NCI-H1436 (cell line): ENCODE measurements around the gene FARP2.

Experiments used
- DNase-seq: peaks from one replicate; lab custom pipeline; 2025; lab: John Stamatoyannopoulos, UW

FARP2 gene

GRCh38 chr2:241459520-241459919 is 103.4 kb downstream of the FARP2 start:
- DNase-seq: no peak

GRCh38 chr2:241460631-241461030 is 104.5 kb downstream of the FARP2 start:
- DNase-seq: no peak

- no peak for DNase-seq
These were observed 105.9 kb downstream of the FARP2 start for GRCh38 chr2:241461693-241462677.

- DNase-seq: no peak
These were observed 107.4 kb downstream of the FARP2 start for GRCh38 chr2:241463276-241464135.

GRCh38 chr2:241465543-241465942 is 109.5 kb downstream of the FARP2 start:
- DNase-seq: no peak

GRCh38 chr2:241466230-241466629 is 110.1 kb downstream of the FARP2 start:
- no peak for DNase-seq

GRCh38 chr2:241467777-241468475 is 111.8 kb downstream of the FARP2 start:
- DNase-seq: no peak

GRCh38 chr2:241468476-241468781 is 112.3 kb downstream of the FARP2 start:
- no peak for DNase-seq

GRCh38 chr2:241469746-241470145 is 113.7 kb downstream of the FARP2 start:
- DNase-seq: no peak

- DNase-seq: no peak
These were observed 117.3 kb downstream of the FARP2 start for GRCh38 chr2:241473399-241473798.

GRCh38 chr2:241475267-241475666 is 119.2 kb downstream of the FARP2 start:
- DNase-seq: no peak

- DNase-seq: no peak
These were observed 122.1 kb downstream of the FARP2 start for GRCh38 chr2:241478166-241478565.

GRCh38 chr2:241479026-241479898 is 123.2 kb downstream of the FARP2 start:
- no peak for DNase-seq

- DNase-seq: no peak
These were observed 125.6 kb downstream of the FARP2 start for GRCh38 chr2:241481687-241482086.

- DNase-seq: no peak
These were observed 126.3 kb downstream of the FARP2 start for GRCh38 chr2:241482126-241482955.

GRCh38 chr2:241483305-241483704 is 127.2 kb downstream of the FARP2 start:
- DNase-seq: no peak

- no peak for DNase-seq
These were observed 129.3 kb downstream of the FARP2 start for GRCh38 chr2:241485172-241485911.

- no peak for DNase-seq
These were observed 133.0 kb downstream of the FARP2 start for GRCh38 chr2:241489088-241489487.
